ENCODE data around the gene LRPAP1.
A peak's percentile ranks its signal among the peaks of the same experiment; 100 is the strongest.
"Not testable (repeated sequence)": the region's sequence is repeated elsewhere in the genome, so short reads cannot be mapped to it uniquely, and the experiment has no call there.

LRPAP1 gene

DNA sequence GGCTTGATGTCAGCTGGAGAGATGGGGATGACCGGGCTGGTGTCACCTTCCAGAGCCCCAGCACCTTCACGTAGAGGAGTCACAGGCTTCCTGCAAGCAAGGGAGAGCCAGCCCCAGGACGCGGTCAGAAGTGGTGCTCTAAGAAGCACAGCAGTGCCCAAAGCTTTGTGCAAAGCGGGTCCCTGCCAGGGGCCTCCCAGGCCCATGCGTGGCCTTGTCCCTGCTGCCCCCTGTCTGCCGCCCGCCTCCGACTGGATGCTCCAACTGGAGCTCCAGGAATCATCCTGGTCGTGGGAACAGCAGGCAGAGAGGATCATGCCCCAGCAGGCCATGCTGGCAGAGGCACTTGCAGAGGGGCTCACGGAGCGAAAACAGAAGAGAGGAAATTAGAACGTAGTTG is 40.1 kb upstream of the LRPAP1 start:
- TF ChIP-seq, protein P1, sequence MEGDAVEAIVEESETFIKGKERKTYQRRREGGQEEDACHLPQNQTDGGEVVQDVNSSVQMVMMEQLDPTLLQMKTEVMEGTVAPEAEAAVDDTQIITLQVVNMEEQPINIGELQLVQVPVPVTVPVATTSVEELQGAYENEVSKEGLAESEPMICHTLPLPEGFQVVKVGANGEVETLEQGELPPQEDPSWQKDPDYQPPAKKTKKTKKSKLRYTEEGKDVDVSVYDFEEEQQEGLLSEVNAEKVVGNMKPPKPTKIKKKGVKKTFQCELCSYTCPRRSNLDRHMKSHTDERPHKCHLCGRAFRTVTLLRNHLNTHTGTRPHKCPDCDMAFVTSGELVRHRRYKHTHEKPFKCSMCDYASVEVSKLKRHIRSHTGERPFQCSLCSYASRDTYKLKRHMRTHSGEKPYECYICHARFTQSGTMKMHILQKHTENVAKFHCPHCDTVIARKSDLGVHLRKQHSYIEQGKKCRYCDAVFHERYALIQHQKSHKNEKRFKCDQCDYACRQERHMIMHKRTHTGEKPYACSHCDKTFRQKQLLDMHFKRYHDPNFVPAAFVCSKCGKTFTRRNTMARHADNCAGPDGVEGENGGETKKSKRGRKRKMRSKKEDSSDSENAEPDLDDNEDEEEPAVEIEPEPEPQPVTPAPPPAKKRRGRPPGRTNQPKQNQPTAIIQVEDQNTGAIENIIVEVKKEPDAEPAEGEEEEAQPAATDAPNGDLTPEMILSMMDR (conservative IDR thresholded peaks at IDR 0.05) = no peak
- H3K27ac ChIP-seq = no peak overlapping the region

DNA sequence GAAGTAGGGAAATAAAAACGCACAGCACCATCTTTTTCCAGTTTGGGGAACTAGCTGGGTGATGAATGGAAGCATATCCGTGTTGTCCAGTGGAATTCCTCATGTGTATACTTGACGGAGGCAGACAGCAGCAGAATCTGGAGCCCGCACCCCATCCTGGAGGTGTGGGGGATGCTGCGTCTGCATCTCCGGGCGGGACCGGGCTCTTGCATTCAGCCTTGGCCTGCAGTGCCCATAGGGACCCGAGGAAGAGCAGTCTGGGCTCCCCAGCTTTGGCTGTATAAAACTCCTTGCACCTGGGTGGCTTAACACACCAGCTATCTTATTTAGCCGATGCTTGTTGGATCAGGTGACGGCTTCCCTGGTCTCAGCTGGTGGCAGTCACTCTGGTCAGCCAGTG is 39.7 kb upstream of the LRPAP1 start:
- TF ChIP-seq, protein P1 (conservative IDR thresholded peaks at IDR 0.05) = no peak
- H3K27ac ChIP-seq = no peak overlapping the region

DNA sequence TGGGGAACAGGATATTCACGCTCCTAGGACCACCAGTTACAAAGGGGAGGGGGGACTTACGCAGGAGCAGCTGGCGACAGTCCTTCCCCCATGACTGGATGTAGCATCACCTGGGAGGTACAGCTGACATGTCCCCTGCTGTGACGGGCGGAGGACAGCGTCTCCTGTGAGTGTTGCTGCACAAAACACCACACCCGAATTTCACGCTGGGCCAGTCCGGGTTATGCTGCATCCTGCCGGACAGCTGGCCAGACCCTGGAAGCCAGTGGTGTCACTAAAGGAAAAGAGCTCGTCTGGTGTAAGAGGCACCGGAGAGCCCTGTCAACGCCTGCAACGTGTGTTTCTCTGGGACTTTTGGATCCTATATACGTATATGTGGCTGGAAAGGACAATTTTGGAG is 38.7 kb upstream of the LRPAP1 start:
- H3K27ac ChIP-seq = not testable (repeated sequence)

DNA sequence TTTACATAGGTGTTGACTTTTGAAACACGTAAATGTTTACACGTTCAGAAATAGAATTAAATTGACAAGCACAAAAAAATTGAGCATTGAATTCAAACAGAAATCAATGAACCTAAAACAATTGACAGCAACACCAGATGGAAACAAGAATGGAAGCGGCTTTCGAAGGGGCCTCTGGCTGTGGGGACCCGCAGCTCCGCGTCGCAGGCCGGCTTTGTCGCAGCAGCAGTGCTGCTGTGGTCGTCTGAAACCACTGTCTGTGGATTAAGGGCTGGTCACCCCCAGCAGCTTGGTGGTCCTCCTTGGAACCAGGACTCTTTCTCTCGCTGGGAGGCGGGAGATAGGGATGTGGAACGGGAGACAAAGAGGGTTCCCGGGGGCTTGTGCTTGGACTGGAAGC is 37.4 kb upstream of the LRPAP1 start:
- not testable (repeated sequence) for H3K27ac ChIP-seq

DNA sequence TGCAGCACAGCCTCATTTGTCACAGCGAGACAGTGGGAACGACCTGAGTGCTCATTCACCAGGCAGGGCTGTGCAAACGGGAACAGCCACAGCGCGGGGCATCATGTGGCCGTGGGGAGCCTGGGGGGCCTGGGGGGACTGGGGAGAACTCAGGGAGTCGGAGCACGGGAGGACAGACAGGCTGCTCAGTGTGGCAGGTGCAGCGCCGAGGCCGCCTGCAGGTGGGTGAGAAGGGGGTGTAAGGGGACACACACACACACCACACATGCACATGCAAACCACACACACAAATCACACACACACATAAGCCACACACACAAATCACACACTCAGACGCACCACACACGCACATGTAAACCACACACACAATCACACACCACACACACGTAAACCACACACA is 34.5 kb upstream of the LRPAP1 start:
- not testable (repeated sequence) for H3K27ac ChIP-seq

DNA sequence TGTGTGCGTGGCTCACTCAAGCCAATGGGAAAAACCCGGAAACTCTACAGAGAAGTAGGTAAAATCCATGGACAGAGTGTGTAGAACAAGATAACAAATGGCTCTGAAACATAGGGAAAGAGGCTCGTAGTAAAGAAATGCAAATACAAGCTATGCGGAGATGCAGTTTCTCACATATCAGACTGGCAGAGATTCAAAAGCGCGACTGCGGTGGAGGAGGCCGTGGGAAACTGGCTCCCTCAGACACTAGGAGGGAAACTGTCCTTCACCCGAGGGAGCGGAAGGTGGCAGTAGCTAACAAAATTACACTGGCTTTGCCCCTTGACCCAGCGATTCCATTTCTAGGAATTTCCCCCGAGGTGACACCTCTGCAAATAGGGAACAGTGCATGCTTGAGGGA is 34.1 kb upstream of the LRPAP1 start:
- TF ChIP-seq, protein P1 (conservative IDR thresholded peaks at IDR 0.05) = peak; percentile 65
- not testable (repeated sequence) for H3K27ac ChIP-seq

DNA sequence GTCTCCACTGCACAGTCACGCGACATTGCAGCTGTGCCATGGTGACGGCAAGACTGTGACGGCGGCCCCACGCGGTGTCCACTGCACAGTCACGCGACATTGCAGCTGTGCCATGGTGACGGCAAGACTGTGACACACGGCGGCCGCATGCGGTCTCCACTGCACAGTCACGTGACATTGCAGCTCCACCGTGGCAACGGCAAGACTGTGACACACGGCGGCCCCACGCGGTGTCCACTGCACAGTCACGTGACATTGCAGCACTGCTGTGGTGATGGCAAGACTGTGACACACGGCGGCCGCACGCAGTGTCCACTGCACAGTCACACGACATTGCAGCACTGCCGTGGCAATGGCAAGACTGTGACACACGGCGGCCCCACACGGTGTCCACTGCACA is 32.7 kb upstream of the LRPAP1 start:
- H3K27ac ChIP-seq = not testable (repeated sequence)

DNA sequence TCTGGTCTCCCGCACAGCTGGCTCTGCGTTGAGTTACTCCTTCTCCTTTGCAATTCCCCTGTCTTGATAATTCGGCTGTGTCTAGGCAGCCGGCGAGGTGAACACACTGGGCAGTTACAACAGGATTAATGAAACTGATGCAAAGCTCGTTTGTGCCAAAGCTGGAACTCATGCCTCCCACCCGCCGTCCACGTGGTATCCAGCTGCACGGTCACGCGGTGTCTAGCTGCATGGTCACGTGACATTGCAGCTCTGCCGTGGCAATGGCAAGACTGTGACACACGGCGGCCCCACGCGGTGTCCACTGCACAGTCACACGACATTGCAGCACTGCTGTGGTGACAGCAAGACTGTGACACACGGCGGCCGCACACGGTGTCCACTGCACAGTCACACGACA is 31.2 kb upstream of the LRPAP1 start:
- no peak overlapping the region for H3K27ac ChIP-seq
- TF ChIP-seq, protein P1 (conservative IDR thresholded peaks at IDR 0.05) = no peak

DNA sequence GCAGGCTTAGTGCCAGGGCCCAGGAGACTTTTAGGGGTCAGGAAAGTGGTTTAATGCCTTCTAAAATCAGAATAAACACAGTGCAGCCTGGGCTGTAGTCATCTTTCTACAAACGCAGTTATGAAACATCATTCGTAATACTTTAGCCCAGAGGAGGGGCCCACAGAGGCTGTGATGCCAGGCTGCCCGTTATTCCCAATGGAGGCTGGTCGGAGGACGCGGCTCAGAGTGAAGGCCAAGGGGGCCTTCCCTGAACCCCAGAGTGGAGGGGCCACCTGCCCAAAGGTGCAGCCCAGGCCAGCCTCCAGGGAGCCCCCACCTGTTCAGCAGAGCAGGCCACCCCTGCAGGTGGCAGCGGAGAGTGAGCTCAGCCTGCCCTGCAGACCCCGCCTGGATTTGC is 29.9 kb upstream of the LRPAP1 start:
- not testable (repeated sequence) for H3K27ac ChIP-seq

DNA sequence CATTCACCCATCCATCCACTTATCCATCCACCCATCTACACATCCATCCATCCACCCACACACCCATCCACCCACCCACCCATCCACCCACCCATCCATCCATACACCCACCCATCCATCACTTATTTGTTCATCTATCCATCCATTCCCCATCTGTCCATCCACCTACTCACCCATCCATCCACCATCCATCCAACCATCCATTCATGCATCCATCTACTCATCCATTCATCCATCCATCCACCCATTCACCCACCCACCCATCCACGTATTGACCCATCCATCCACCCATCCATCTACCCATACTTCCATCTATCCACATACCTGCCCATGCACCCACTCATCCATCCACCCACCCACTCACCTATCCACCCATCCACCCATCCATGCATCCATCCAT is 28.2 kb upstream of the LRPAP1 start:
- H3K27ac ChIP-seq = not testable (repeated sequence)

DNA sequence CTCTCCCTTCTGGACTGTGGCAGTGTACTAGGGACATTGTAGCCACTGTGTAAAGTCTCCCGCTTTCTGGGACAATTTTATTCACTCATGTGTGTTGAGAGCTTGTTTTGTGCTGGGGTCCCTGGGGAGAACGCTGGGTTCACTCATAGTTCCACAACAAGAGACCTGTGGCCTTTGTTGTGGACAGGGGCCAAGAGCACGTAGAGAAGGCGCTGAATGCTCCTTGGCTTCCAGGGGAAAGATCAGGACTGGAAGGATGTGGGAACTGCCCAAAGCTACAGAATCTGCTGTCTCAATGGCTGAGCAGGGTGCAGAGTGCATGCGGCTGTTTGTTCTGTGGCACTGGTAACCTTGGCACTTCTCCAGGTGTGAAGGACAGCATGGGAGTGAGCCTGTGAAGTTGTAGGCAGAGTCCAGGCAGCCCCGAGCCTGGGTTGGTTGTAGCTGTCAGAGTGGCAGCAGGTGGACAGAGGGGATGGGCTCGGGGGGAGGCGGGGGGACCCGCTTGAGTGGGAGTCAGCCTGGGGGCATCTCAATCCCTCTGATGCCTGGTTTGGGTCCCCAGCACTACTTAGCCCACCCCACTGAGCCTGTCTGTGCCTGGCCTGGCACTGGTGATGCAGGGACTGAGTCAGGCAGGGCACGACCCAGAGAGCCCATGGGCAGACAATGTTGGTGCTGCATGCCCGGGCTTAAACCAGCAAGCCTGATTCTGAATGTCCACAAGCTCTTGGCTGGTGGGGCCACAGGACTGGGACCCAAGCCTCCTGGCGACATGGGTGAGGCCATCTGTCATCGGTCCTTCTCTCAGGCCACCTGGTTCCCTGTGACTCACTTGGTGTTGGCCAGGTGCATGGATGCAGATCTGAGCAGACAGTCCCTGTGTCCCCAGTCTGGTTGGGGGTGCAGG is 27.4 kb upstream of the LRPAP1 start:
- H3K27ac ChIP-seq = not testable (repeated sequence)

DNA sequence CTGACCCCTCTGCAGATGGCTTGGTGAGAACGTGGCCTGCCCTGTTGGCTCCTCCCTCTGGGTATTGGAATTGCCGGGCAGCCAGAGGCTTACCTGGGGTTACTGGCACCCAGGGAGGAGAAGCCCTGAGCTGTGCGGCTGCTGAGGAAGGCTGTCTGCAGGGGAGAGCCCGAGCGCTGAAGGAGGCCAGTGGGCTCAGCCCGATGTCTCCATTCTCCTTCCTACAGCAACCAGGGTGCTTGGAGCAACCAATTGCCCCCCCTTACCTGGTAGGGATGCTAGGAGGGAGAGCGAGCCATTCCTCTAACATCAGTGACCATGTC is 26.3 kb upstream of the LRPAP1 start:
- H3K27ac ChIP-seq = not testable (repeated sequence)

DNA sequence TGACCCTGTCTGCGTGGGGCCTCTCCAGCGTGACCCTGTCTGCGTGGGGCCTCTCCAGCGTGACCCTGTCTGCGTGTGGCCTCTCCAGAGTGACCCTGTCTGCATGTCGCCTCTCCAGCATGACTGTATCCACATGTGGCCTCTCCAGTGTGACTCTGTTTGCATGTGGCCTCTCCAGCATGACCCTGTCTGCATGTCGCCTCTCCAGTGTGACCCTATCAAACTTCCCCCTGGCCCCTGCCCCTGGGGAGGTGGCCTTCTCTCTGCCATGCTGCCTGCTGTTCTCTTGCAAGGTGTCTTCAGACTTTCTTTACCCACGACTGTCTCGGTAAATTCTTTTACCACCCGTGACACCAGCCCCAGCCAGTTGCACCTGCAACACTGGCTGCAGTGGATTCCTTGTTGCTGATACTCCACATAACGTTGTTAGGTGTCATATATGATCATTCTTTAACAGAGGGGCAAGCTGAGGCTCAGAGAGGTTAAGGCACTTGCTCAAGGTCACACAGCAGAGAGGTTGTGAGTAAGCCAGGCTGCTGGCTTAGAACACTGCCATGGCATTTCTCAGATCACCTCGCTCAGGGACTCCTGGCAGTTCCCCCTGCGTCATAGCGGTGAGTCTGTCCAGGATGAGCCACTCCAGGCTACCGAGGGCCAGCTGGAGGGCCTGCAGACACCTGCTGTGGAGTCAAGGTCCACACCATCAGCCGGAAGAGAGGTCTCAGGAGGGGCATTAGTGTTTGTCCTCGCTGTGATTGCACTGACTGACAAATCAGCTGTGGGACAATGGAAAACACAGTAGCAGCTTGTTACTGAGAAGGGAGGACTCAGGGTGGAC is 25.7 kb upstream of the LRPAP1 start:
- H3K27ac ChIP-seq = not testable (repeated sequence)

DNA sequence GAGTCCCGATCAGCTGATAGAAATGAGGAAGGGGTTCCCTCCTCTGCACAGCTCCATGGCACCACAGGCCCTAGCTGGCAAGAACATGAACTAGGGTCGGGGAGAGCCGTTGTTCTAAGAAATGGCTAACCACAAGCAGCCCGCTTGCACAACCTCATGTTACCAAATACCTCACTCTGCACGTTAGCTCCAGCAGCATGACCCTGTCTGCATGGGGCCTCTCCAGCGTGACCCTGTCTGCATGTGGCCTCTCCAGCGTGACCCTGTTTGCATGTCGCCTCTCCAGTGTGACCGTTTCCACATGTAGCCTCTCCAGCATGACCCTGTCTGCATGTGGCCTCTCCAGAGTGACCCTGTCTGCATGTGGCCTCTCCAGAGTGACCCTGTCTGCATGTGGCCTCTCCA is 24.9 kb upstream of the LRPAP1 start:
- H3K27ac ChIP-seq = not testable (repeated sequence)

DNA sequence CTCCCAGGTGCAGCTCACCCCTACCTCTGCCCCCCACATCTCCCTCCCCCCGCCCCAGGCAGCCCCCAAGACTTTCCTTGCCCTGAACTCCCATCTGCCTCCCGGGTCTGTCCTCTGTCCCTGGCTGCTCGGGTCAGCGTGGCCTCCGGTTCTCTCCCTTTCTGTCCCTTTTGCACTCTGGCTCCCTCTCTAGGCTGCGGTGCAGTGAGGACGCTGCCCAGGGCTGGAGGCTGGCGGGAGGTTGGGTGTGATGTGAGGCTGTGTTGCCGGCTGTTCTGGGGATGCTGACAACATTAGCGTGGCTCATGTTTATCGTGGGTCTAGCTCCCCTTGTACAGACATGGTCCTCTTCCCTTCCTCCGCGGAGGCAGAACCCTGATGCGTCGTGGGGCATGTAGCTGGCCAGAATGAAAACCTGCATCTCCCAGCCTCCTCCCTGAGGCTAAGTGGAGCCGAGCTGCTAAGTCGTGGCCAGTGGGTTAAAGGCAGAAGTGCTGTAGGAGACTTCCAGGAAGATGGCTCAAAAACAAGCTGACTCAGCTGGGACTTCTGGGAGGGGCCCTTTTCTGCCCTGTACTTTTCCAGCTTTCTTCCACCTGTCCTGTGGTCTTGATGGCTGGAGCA is 24.1 kb upstream of the LRPAP1 start:
- H3K27ac ChIP-seq = not testable (repeated sequence)

DNA sequence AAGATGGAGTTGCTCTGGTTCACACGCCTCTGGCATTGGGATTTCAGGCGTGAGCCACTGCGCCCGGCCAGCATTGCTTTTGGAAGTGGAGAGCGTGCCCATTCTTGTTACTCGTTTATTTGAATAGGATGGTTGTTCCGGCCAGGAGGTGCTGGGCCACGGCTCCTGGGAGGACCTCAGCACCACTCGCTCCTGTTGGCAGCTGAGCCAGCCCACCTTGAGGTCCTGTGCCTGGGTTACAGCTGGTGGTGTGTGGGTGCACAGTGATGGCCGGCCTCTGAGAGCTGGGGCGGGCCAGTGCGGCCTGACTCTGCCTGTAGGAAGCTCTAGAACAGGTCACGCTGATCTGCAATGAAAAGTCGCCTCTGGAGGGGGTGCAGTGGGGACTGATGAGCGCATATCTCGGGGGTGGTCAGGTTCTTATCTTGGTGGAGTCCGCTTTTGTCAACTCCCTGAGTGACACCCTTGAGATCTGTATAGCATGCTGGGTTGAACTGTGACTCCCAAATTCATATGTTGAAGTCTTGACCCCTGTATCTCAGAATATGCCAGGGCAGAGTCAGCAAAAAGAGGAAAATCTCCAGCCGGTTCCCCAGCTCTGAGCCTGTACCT is 23.3 kb upstream of the LRPAP1 start:
- not testable (repeated sequence) for H3K27ac ChIP-seq

Data from VCaP (cell line).